Measurements from ENCODE around the gene RPL10. TPM values are rescaled to one million over a fixed set of nuclear protein-coding genes. Genes with fewer than 3 reads are reported as not detected.

The RPL10 gene
- total RNA-seq: 2,577 and 3,067 TPM in 2 replicates

DNA sequence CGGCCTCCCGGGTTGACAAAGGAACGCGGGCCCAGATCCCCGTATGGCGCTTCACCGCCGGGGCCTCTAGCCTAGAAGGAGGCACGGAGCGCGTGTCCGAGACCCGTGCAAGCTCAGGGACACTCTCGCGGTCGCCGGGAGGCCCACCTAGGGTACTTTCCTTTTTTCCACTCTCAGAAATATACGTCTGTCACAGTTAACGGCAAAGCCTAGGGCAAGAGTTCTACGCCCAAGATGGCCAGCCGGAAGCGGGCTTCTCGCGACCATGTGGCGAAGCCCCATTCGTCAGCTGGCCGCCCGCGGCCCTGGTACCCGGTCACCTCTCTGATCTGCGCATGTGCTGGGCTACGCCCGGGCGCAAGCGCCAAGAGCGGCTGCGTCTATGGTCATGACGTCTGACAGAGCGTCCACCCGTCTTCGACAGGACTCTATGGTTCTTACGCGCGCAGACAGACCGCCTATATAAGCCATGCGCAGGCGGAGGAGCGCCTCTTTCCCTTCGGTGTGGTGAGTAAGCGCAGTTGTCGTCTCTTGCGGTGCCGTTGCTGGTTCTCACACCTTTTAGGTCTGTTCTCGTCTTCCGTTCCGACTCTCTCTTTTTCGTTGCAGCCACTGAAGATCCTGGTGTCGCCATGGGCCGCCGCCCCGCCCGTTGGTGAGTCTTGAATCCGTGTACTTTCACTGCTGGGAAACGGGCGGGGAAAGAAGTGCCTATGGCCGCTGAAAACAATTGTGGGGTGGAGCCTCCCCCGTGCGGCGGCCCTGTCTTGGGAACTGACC lies at the start of gene RPL10:
Gene RPL10, plus strand, starts transcription at position 490 of the 780 bp plus-strand sequence. Its CDS starts 143 bp downstream, at position 633.

DNA sequence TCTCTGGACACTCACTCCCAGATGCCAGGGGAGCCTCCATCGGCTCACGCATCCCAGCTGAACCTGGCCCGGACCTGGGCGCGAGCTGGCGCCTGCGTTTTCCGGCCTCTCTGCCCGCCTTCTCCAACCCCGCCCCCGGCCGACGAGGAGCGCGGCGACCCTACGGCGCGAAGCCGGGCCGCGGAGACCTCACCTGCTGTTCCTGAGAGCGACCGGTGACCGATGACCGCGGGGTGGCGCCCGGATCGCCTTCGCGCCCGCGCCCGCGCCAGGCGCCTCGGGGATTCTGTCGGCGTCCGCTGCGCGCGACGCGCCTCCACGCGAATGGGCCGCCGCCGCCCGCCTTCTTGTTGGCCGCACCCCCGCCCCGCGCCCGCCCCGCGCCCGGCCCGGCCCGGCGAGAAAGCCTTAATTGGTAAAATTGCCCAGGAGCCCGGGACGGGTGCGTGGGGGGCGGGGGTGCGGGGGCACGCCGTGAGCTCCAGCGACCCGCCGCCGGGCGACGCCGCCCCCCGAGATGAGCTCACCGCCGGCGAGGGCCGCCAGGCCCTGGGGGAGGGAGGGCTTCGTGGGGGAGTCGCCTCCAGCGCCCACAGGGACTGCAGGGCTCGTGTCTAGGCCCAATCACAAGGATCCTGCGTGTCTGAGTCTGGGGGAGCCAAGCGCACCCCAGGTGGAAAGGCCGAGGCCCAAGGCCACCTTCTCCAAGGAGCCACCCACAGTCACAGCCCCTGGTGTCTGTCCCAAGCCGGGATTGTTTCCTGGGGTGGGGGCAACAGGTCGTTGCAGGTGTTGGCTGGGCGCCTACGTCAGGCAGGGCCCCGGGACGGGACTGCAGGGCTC lies 23.6 kb upstream of the RPL10 start, which contains the start of gene FLNA:
Gene FLNA, minus strand, starts transcription at position 322 of the 843 bp plus-strand sequence. CDS start 3,389 bp downstream, outside the sequence.

DNA sequence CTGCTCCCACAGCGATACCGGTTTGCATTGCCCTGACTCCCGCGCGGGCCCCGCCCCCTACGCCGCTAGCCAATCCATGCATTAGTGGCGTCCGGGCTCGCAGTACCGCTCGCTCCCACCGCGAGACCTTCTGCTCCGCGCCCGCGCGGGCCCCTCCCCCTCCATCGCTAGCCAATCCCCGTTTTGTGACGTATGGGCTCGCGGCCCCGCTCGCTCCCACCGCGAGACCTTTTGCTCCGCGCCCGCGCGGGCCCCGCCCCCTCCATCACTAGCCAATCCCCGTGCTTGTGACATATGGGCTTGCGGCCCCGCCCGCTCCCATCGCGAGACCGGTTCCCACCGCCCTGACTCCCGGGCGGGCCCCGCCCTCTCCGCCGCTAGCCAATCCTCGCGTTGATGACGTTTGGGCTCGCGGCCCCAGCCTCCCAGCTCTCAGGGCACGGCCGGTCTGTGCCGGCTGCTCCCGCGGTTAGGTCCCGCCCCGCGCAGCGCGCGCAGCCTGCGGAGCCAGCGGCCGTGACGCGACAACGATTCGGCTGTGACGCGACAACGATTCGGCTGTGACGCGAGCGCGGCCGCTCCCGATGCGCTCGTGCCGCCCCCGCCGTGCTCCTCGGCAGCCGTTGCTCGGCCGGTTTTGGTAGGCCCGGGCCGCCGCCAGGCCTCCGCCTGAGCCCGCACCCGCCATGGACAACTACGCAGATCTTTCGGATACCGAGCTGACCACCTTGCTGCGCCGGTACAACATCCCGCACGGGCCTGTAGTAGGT lies 19.2 kb upstream of the RPL10 start, which contains the start of gene EMD:
Gene EMD, plus strand, starts transcription at position 497 of the 770 bp plus-strand sequence. Its CDS starts 190 bp downstream, at position 687.

DNA sequence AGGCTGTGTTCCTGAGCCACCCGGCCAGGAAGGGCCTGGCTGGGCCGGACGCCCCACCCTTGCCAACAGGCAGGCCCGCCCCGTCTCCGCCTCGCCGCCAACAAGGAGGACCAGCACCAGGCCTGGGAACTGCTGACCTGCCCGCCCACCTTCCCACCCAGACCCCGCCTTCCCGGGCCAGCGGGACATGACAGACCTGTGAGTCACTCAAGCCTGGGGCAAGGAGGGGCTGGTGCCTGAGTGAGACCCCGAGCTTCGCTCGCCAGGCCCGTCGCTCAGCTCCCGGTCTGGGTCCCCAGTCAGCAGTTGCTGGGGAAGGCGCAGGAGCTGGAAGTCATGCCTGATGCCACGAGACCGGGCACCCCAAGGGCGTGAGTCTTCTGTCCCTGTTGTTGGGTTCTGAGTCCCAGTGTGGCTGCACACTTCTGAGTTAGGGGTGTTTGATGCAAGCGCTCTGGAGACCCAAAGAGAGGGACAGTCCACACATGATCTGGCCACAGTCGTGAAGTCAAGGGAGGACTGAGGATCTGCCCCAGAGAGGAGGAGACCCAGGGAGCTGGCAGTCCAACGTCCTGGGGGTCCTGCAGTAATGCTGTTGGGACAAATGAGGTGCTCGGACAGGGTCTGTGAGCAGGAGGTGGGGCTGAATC lies 11.2 kb downstream of the RPL10 start, which contains the start of gene DNASE1L1:
Gene DNASE1L1, minus strand, starts transcription at position 33 of the 650 bp plus-strand sequence. CDS start 3,686 bp downstream, outside the sequence.

DNA sequence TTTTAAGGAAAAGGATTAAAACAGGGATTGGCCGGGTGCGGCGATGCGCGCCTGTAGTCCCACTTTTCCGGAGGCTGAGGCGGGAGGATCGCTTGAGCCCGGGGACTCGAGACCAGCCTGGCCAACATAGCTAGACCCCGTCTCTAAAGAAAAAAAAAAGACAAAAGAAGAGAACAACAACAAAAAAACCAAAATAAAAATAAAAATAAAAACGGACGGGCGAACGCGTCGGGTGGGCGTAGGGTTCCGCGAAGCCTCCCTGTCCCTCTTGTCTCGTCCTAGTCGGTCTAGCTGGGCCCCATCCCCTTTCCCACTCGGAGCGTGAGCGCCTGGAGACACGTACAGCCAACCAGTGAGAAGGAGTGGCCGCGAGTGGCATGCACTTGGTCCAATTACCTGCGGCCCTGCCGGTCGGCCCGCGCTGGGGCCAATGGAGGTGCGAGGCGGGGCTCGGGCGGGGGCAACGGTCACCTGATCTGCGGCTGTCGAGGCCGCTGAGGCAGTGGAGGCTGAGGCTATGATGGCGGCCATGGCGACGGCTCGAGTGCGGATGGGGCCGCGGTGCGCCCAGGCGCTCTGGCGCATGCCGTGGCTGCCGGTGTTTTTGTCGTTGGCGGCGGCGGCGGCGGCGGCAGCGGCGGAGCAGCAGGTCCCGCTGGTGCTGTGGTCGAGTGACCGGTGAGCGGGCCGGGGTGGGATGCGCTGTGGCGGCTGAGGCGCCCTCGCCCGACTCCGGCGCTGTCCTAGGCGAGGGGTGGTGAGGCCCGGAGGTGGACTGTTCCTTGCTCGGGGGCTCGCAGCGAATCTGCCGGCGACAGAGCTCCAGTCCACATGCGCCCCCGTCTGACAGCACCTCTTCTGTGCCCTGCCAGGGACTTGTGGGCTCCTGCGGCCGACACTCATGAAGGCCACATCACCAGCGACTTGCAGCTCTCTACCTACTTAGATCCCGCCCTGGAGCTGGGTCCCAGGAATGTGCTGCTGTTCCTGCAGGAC lies 30.3 kb downstream of the RPL10 start, which contains the start of gene ATP6AP1:
Gene ATP6AP1, plus strand, starts transcription at position 502 of the 996 bp plus-strand sequence. Its CDS starts 16 bp downstream, at position 518.

DNA sequence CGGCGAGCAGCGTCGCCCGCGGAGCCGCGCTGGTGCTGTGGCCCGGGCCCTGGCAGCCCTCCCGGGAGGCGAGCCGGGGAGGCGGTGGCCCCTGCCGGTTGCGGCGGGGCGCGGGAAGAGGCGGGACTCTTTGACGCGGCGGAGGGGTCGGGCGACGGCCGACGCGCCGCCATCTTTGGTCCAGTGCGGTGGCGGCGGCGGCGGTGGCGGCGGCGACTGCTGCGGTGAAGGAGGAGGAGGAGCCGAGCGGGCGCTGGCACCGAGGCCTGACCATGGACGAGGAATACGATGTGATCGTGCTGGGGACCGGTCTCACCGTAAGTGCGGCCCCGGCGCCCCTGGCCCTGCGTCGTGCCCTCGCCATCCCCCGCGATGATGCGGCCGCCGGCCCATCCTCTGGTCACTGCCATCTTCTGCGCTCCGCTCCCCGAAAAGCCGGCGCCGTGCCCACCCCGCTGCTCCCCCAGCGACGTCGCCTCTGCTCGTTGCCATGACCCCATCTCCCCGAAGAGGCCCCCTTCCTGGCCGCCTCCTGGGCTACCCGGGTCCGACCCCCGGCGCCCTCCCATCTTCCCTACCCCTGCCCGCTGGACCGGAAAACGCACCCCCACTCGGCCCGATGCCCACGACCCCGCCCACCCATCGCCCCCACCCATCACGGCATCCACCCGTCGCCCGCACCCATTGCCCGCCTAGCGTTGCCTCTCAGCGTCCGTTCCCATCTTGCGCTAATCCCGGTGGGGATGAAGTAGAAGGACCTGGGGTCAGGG lies 39.0 kb downstream of the RPL10 start, which contains the start of gene GDI1:
Gene GDI1, plus strand, starts transcription at position 172 of the 770 bp plus-strand sequence. Its CDS starts 101 bp downstream, at position 273.

DNA sequence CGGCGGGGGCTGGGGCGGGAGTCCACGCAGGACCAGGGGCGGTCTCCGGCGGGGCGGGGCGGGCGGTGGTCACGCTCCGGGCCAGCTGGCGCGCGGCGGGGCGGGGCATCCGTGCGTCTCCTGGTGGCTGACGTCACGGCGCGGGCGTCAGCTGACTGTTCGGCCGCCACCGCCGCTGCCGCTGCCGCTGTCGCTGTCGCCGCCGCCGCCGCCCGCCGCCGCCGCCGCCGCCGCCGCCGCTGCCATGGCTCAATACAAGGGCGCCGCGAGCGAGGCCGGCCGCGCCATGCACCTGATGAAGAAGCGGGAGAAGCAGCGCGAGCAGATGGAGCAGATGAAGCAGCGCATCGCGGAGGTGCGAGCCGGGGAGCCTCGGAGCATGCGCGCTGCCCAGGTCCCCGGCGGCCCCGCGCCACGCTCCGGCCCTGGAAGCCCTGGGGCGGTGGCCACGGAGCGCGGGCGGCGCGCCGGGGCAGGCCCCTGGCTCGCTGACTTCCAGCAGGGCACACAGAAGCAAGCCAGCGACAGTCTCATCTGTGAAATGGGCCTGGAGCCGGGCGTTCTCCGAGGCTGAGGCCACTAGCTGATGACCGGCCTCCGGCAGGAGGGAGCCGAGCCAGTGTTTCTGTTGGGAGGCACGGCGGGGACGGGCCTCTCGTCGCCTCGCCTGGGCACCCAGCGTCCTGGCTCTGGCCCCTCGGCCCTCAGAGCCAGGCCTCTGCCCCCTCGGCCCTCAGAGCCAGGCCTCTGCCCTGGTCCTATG lies 46.0 kb downstream of the RPL10 start, which contains the start of gene FAM50A:
Gene FAM50A, plus strand, starts transcription at position 150 of the 763 bp plus-strand sequence. Its CDS starts 95 bp downstream, at position 245.

Other genes starting within 250 kb of the RPL10 start
- gene OPN1MW, start 215.8 kb upstream of the RPL10 start, total RNA-seq: not detected in 2 replicates
- gene OPN1MW2, start 178.6 kb upstream of the RPL10 start, total RNA-seq: not detected in 2 replicates
- not detected in 2 replicates for gene OPN1MW3, start 140.8 kb upstream of the RPL10 start, total RNA-seq
- gene TEX28, start 103.3 kb upstream of the RPL10 start, total RNA-seq: not detected in 2 replicates
- gene TKTL1, start 102.6 kb upstream of the RPL10 start, total RNA-seq: not detected in 2 replicates
- gene FLNA, start 23.7 kb upstream of the RPL10 start, total RNA-seq: 2,046 and 3,187 TPM in 2 replicates
- 19.9 and 20.2 TPM in 2 replicates for gene EMD, start 19.1 kb upstream of the RPL10 start, total RNA-seq
- gene DNASE1L1, start 10.9 kb downstream of the RPL10 start, total RNA-seq: 105 and 122 TPM in 2 replicates
- gene TAFAZZIN, start 13.2 kb downstream of the RPL10 start, total RNA-seq: 13.2 and 32.1 TPM in 2 replicates
- 62.0 and 87.5 TPM in 2 replicates for gene ATP6AP1, start 30.3 kb downstream of the RPL10 start, total RNA-seq
- 64.1 and 110 TPM in 2 replicates for gene GDI1, start 38.8 kb downstream of the RPL10 start, total RNA-seq
- gene FAM50A, start 45.8 kb downstream of the RPL10 start, total RNA-seq: 83.4 and 111 TPM in 2 replicates
- 8.3 and 16.8 TPM in 2 replicates for gene PLXNA3, start 59.9 kb downstream of the RPL10 start, total RNA-seq
- 10.4 and 12.2 TPM in 2 replicates for gene LAGE3, start 80.9 kb downstream of the RPL10 start, total RNA-seq
- gene UBL4A, start 88.2 kb downstream of the RPL10 start, total RNA-seq: 32.7 and 47.2 TPM in 2 replicates
- gene SLC10A3, start 92.3 kb downstream of the RPL10 start, total RNA-seq: 8.2 and 14.5 TPM in 2 replicates
- 23.0 and 32.4 TPM in 2 replicates for gene FAM3A, start 117.9 kb downstream of the RPL10 start, total RNA-seq
- gene G6PD, start 148.5 kb downstream of the RPL10 start, total RNA-seq: 34.5 and 66.3 TPM in 2 replicates
- gene IKBKG, start 149.2 kb downstream of the RPL10 start, total RNA-seq: 12.0 and 13.6 TPM in 2 replicates
- gene CTAG1A, start 186.8 kb downstream of the RPL10 start, total RNA-seq: not detected in 2 replicates
- not detected in 2 replicates for gene CTAG1B, start 220.9 kb downstream of the RPL10 start, total RNA-seq